Activated T-cell treated with anti-CD3 and anti-CD28 coated beads for 48 hours (primary cell): Measurements from ENCODE around the gene HBM.
"Not testable (repeated sequence)": the region's sequence is repeated elsewhere in the genome, so short reads cannot be mapped to it uniquely, and the experiment has no call there.

Source experiments
- DNase-seq: peaks from one replicate; pipeline ENCODE4 v3.0.0-alpha.2; 2020; ENCODE audit warnings: low read depth

HBM gene

DNA sequence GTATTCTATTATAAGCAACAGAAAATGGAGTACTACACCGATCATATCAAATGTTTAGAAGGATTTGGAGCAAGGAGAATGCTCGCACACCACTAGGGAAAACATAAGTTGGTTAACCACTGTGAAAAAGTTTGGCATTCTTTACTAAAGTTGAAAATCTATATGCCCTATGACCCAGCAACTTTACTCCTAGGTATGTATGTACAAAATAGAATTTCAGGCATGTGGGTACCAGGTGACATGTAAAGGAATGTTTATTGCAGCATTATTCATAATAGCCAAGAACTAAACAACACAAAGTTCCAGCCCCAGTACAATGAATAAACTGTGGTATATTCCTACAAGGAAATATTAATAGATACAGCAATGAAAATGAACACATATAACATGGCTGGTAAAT is 19.1 kb upstream of the HBM start:
- no peak for DNase-seq

DNA sequence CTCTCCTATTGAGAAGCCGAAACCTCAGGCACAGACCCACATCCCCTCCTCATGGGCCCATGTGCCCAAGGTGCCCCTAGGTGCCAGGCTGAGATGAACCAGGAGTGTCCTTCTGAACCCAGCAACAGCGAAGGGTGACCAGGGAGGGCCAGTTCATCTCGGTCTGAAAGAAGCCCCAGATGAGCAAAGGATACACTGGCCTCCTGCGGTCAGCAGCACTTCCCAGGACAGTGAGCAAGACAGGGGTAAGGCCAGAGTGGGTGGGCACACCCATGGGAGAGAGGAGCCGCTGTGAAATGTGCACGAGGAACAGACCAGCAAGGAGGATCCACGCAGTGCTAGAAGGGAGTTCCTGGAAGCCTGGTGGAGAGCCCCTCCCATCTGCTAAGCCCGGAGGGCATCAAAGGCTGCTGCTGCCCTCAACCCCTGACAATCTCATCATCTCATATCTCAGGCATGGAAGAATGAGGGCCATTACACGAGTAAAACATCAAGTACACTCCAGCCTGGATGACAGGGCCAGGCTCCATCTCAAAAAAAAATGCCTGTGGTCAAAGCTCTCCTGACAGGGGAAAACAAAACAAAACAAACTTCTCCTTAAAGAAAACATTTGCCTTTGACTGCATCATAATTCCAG is 16.6 kb upstream of the HBM start:
- no peak for DNase-seq

DNA sequence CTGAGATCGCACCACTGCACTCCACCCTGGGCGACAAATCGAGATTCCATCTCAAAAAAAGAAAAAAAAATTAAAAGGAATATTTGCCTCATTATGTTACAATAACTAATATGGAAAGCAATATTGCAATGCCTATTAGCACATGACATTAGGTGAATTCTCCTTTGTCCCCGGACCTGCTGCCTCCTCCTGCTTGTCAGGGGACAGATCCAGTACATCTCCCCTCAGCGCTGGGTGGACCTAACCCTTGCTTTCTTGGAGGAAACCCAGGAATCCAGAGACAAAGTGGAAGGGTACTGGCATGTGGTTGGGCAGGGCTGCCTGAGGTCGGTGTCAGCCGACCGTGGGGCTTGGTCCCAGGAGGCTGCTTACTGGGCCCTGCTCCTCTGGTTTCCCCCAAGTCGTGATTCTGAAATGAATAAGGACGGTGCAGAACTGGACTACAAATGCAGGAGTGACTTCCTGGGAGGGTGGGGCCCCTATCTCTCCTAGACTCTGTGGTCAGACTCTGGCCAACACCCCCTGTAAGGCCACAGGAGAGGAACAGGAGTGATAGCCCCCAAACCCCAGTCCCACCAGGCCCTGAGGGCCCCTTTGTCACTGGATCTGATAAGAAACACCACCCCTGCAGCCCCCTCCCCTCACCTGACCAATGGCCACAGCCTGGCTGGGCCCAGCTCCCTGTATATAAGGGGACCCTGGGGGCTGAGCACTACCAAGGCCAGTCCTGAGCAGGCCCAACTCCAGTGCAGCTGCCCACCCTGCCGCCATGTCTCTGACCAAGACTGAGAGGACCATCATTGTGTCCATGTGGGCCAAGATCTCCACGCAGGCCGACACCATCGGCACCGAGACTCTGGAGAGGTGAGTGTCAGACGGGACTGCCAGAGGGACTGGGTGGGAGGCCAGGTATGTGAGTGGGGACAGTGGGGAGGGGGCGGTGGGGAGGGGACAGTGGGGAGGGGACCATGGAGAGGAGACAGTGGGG is 13.3 kb upstream of the HBM start, which contains the start of gene HBZ:
Gene HBZ (plus strand): TSS at position 504 of the 988 bp plus-strand sequence. CDS start 266 bp downstream, at position 770.
- no peak for DNase-seq

DNA sequence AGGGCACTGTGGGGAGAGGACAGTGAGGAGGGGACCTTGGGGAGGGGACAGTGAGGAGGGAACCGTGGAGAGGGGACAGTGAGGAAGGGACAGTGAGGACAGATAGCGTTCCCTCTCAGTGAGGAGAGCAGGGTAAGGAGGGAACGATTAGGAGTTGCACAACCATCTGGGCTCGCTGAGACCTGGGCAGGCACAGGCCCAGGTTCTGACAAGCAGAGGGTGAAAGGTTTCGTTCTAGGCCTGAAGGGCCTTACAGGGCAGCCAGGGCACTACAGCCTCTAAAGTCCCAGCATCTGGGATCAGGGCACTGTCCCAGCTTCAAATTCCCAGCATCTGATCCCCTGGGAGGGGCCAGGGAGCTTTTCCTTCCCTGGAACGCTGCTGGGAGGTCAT is 12.7 kb upstream of the HBM start:
- DNase-seq = not testable (repeated sequence)

DNA sequence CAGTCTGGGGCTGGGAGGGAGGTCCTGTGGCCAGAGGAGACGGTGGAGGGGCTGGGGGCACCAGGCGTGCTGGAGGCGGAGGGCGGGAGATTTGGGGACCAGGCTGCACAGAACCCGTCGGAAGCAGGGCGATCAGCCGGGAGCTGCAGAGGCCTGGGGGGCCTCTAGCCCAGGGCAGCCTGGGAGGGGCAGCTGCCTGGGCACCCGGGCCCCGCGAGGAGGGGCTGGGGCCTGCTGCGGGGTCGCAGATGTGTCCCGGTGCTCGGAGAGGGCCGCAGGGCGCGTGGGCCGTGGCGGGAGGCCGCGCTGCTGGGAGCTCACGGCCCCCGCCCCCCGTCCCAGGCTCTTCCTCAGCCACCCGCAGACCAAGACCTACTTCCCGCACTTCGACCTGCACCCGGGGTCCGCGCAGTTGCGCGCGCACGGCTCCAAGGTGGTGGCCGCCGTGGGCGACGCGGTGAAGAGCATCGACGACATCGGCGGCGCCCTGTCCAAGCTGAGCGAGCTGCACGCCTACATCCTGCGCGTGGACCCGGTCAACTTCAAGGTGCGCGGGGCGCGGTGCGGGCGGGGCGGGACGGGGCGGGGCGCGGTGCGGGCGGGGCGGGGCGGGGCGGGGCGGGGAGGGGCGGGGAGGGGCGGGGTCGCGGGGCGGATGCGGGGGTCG is 12.1 kb upstream of the HBM start:
- not testable (repeated sequence) for DNase-seq

DNA sequence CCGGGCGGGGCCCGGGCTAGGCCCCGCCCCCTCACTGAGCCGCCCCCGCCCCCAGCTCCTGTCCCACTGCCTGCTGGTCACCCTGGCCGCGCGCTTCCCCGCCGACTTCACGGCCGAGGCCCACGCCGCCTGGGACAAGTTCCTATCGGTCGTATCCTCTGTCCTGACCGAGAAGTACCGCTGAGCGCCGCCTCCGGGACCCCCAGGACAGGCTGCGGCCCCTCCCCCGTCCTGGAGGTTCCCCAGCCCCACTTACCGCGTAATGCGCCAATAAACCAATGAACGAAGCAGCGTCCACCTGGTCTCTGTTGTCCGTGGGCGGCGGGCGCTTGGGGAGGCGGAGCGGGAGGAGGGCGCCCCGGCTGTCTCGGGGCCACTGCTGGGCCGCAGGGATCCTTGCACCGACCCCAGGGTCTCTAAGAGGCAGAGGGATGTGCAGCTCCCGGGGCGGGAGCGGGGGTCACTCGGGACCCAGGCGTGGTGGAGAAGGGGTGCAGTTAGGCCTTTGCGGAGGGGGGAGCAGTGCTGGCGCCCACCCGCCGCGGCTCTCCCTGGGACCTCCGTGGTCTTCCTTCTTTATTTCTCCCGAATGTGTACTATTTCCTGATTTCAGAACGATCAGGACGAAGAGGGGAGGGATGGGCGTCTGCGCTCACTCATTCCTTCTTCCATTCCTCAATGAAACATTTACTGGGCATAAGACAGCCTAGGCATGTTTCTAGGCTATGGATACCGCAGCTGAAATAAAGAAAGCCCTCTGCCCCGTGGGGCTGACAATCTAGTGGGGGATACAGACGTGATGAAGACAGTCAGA is 11.4 kb upstream of the HBM start:
- DNase-seq = no peak

DNA sequence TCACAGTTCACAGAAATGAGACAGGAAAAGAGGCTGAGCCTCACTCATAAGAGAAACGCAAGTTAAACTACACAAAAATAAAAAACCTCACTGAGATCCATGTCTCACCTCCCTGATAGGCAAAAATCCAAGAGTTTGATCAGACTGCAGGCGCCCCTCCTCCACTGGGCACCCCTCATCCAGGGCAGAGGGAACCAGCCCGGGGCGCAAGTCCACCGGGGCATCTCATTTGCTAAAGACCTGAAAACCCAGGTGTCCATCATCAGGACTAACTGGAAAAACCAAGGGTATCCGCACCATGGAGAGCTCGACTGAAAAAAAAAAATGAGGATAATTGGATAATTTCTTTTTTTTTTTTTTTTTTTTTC is 10.8 kb upstream of the HBM start:
- no peak for DNase-seq

DNA sequence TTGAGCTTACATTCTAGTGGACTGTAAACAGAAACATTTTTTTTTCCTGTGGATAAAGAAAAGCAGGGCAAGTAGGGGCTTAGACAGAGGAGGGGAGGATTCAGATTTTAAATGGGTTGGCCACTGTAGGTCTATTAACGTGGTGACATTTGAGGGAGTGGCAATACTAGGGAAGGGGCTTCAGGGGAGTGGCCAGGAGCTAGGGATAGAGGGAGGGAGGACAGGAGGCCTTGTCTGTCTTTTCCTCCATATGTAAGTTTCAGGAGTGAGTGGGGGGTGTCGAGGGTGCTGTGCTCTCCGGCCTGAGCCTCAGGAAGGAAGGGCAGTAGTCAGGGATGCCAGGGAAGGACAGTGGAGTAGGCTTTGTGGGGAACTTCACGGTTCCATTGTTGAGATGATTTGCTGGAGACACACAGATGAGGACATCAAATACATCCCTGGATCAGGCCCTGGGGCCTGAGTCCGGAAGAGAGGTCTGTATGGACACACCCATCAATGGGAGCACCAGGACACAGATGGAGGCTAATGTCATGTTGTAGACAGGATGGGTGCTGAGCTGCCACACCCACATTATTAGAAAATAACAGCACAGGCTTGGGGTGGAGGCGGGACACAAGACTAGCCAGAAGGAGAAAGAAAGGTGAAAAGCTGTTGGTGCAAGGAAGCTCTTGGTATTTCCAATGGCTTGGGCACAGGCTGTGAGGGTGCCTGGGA is 6.5 kb upstream of the HBM start:
- DNase-seq = no peak

DNA sequence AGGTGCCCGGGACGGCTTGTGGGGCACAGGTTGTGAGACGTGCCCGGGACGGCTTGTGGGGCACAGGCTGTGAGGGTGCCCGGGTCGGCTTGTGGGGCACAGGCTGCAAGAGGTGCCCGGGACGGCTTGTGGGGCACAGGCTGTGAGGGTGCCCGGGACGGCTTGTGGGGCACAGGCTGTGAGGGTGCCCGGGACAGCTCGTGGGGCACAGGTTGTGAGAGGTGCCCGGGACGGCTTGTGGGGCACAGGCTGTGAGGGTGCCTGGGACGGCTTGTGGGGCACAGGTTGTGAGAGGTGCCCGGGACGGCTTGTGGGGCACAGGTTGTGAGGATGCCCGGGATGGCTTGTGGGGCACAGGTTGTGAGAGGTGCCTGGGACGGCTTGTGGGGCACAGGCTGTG is 5.5 kb upstream of the HBM start:
- not testable (repeated sequence) for DNase-seq

DNA sequence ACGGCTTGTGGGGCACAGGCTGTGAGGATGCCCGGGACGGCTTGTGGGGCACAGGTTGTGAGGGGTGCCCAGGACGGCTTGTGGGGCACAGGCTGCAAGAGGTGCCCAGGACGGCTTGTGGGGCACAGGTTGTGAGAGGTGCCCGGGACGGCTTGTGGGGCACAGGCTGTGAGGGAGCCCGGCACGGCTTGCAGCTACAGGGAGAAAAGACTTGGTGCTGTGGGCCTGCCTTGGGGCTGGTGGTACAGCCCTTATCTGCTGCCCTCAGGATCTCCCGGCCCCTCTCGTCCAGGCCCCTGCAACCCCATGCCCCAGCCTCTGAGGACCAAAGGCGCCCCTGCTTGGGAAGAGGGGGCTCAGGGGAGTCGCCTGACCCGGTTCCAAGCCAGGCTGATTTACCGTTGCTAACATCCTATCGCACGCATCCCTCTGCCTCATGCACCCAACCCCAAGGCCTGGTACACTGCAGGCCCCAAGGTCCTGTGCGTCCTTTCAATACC is 5.0 kb upstream of the HBM start:
- DNase-seq = no peak

DNA sequence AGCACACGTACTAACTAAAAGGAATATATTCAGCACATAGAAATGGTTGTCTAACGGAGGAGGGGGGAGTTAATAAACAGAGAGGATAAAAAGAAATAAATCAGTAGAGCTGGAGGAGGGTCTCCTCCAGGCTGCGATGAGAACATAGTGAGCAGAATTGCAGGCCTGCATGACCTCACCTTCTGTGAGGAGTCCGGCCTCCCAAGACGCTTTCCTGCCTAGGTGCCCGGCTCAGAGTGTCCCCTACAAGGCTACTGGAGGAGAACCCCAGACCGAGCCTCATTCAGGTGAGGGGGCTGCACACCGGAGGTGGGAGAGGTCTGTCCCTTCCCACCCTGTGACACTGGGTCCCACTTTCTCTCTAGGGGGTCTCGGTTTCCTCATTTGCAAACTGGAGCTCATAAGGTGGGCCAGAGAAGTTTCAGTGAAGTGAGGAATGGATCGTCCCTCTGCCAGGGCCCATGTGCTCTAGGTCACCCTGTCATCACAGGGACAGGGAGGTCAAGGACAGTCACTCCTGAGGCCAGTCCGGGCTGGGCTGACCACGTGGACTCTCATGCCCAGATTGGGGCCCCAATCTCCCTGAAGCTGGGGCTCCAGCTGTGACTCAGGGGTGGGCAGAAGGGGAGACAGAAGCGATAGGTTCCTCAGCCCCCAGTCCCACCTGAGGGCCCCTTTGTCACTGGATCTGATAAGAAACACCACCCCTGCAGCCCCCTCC is 3.3 kb upstream of the HBM start:
- DNase-seq = no peak

DNA sequence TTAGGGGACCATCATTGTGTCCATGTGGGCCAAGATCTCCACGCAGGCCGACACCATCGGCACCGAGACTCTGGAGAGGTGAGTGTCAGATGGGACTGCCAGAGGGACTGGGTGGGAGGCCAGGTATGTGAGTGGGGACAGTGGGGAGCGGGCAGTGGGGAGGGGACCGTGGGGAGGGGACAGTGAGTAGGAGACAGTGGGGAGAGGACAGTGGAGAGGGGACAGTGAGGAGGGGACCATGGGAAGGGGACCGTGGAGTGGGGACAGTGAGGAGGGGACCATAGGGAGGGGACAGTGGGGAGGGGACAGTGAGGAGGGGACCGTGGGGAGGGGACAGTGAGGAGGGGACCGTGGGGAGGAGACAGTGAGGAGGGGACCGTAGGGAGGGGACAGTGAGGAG is 2.6 kb upstream of the HBM start:
- not testable (repeated sequence) for DNase-seq

DNA sequence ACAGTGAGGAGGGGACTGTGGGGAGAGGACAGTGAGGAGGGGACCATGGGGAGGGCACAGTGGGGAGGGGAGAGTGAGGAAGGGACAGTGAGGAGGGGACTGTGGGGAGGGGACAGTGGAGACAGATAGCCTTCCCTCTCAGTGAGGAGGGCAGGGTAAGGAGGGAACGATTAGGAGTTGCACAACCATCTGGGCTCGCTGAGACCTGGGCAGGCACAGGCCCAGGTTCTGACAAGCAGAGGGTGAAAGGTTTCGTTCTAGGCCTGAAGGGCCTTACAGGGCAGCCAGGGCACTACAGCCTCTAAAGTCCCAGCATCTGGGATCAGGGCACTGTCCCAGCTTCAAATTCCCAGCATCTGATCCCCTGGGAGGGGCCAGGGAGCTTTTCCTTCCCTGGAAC is 2.1 kb upstream of the HBM start:
- DNase-seq = not testable (repeated sequence)

DNA sequence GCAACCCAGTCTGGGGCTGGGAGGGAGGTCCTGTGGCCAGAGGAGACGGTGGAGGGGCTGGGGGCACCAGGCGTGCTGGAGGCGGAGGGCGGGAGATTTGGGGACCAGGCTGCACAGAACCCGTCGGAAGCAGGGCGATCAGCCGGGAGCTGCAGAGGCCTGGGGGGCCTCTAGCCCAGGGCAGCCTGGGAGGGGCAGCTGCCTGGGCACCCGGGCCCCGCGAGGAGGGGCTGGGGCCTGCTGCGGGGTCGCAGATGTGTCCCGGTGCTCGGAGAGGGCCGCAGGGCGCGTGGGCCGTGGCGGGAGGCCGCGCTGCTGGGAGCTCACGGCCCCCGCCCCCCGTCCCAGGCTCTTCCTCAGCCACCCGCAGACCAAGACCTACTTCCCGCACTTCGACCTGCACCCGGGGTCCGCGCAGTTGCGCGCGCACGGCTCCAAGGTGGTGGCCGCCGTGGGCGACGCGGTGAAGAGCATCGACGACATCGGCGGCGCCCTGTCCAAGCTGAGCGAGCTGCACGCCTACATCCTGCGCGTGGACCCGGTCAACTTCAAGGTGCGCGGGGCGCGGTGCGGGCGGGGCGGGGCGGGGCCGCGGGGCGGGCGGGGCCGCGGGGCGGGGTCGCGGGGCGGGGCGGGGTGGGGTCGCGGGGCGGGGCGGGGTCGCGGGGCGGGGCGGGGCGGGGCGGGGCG is 1.5 kb upstream of the HBM start:
- DNase-seq = not testable (repeated sequence)

DNA sequence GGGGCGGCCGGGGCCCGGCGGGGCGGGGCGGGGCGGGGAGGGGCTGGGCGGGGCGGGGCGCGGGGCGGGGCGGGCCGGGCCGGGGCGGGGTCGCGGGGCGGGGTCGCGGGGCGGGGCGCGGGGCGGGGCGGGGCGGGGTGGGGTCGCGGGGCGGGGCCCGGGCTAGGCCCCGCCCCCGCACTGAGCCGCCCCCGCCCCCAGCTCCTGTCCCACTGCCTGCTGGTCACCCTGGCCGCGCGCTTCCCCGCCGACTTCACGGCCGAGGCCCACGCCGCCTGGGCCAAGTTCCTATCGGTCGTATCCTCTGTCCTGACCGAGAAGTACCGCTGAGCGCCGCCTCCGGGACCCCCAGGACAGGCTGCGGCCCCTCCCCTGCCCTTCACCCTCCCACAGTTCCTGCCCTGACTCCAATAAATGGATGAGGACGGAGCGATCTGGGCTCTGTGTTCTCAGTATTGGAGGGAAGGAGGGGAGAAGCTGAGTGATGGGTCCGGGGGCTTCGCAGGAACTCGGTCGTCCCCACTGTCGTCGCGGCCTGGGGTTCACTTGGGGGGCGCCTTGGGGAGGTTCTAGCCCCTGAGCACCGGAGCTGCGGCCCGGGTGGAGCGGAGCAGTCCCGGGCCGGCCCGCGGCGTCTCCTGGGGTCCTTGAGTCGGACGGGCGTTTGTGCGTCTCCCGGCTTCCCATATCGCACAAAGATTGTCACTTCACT is 795 bp upstream of the HBM start:
- DNase-seq = no peak

DNA sequence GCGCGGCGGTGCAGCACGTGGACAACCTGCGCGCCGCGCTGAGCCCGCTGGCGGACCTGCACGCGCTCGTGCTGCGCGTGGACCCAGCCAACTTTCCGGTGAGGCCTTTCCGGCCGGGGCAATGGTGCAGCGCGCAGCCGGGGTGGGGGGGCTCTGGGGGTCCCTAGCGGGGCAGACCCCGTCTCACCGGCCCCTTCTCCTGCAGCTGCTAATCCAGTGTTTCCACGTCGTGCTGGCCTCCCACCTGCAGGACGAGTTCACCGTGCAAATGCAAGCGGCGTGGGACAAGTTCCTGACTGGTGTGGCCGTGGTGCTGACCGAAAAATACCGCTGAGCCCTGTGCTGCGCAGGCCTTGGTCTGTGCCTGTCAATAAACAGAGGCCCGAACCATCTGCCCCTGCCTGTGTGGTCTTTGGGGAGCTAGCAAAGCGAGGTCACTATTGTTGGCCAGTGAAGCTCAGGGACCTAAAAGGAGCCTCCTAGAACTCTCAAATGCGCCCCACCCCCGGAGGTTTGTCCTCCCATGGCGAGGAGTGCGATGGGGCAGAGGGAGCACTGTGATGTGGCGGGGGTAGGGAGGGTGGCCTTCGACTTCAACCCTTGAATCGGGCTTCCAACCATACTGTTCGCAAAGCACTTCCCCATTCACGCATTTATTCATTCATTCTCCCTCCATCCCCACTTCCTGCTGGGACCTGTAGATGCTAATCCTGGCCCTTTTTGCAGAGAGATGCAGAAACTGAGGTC is 770 bp downstream of the HBM start:
- no peak for DNase-seq

DNA sequence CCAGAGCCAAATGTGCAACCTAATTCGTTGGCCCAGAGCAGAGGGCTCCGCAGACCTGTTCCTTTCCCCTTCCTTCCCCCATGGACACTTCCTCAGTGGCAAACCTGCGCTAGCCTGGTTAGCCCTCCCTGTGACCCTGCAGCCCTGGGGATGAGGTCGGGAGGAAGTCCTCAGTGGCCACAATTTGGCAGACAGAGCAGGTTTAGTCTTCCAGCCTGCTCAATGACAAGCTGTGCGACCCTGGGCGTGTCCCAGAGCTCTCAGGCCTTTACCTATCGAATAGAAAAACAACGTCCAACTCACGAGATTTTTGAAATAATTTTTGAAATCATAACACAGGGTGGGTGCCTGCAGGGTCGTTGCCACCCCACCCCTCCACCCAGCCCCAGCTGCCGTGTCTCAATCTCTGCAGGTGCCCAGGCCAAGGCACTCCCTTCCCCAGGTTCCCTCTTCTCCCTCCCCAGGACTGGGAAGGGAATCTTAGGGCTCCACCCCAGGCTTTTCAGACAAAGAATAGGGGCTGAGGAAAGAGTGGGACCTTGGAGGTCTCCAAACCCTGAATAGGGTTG is 1.4 kb downstream of the HBM start:
- no peak for DNase-seq

DNA sequence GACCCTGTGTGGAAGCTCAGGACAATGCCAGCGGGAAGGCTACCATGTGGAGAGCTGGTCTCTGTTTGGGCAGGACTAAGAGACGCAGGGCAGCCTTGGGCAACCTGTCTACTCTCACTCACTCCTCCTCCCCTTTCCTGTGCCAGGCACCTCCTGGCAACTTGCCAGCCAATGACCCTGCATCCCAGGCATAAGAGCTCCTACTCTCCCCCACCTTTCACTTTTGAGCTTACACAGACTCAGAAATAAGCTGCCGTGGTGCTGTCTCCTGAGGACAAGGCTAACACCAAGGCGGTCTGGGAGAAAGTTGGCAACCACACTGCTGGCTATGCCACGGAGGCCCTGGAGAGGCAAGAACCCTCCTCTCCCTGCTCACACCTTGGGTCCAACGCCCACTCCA is 2.6 kb downstream of the HBM start:
- DNase-seq = no peak
